ENCODE measurements around the gene CENPO. TPM values are rescaled to one million over a fixed set of nuclear protein-coding genes. Genes with fewer than 3 reads are reported as not detected.

Gene CENPO
- total RNA-seq, 1 donor from 2014 or later = 1.6 TPM

GRCh38 chr2:24859968-24860600 lies 66.9 kb downstream of the CENPO start:
- no peak overlapping the region for H3K4me3 ChIP-seq (ENCODE audit: low read depth, low read length)
- DNase-seq (ENCODE audit: low read depth) (no peak), FAIRE-seq (no peak)
- H3K36me3 ChIP-seq (ENCODE audit: control insufficient read depth, insufficient read depth, low read length) = no peaks in the 10 kb centered on the region
- TF ChIP-seq CTCF (IDR thresholded peaks at IDR 0.05; ENCODE audit: insufficient read depth, low read length, severe bottlenecking) = no peak
- no peaks in the 10 kb centered on the region for H3K27me3 ChIP-seq (ENCODE audit: control insufficient read depth, insufficient read depth, low read length)

- TF ChIP-seq CTCF (IDR thresholded peaks at IDR 0.05; ENCODE audit: insufficient read depth, low read length, severe bottlenecking) = no peak
- DNase-seq (ENCODE audit: low read depth) = no peak
- no peaks in the 10 kb centered on the region for H3K36me3 ChIP-seq (ENCODE audit: control insufficient read depth, insufficient read depth, low read length)
- H3K27me3 ChIP-seq (ENCODE audit: control insufficient read depth, insufficient read depth, low read length) = no peaks in the 10 kb centered on the region
- no peak overlapping the region for H3K4me3 ChIP-seq (ENCODE audit: low read depth, low read length)
- no peak for FAIRE-seq
Observed at GRCh38 chr2:24860631-24861030, 67.4 kb downstream of the CENPO start.

GRCh38 chr2:24861500-24861899 lies 68.3 kb downstream of the CENPO start:
- no peak for DNase-seq (ENCODE audit: low read depth)
- TF ChIP-seq CTCF (IDR thresholded peaks at IDR 0.05; ENCODE audit: insufficient read depth, low read length, severe bottlenecking) = no peak
- Histone ChIP-seq H3K4me3 (ENCODE audit: low read depth, low read length) (no peak overlapping the region), H3K36me3 (ENCODE audit: control insufficient read depth, insufficient read depth, low read length) (no peaks in the 10 kb centered on the region), H3K27me3 (ENCODE audit: control insufficient read depth, insufficient read depth, low read length) (no peaks in the 10 kb centered on the region)
- no peak for FAIRE-seq

- DNase-seq (ENCODE audit: low read depth) = no peak
- FAIRE-seq = no peak
Observed at GRCh38 chr2:24863641-24864040, 70.4 kb downstream of the CENPO start.

GRCh38 chr2:24866946-24867345 lies 73.7 kb downstream of the CENPO start:
- DNase-seq (ENCODE audit: low read depth) = no peak
- H3K27me3 ChIP-seq (ENCODE audit: control insufficient read depth, insufficient read depth, low read length) = no peaks in the 10 kb centered on the region
- no peak overlapping the region for H3K4me3 ChIP-seq (ENCODE audit: low read depth, low read length)
- H3K36me3 ChIP-seq (ENCODE audit: control insufficient read depth, insufficient read depth, low read length) = no peaks in the 10 kb centered on the region
- no peak for TF ChIP-seq CTCF (IDR thresholded peaks at IDR 0.05; ENCODE audit: insufficient read depth, low read length, severe bottlenecking)
- FAIRE-seq = no peak

More at GRCh38 chr2:24863641-24864040, 70.4 kb downstream of the CENPO start:
- Histone ChIP-seq H3K4me3 (ENCODE audit: low read depth, low read length) (no peak overlapping the region), H3K36me3 (ENCODE audit: control insufficient read depth, insufficient read depth, low read length) (no peaks in the 10 kb centered on the region), H3K27me3 (ENCODE audit: control insufficient read depth, insufficient read depth, low read length) (no peaks in the 10 kb centered on the region)
- no peak for TF ChIP-seq CTCF (IDR thresholded peaks at IDR 0.05; ENCODE audit: insufficient read depth, low read length, severe bottlenecking)

- FAIRE-seq (no peak), DNase-seq (ENCODE audit: low read depth) (no peak)
- no peak for TF ChIP-seq CTCF (IDR thresholded peaks at IDR 0.05; ENCODE audit: insufficient read depth, low read length, severe bottlenecking)
- no peaks in the 10 kb centered on the region for H3K36me3 ChIP-seq (ENCODE audit: control insufficient read depth, insufficient read depth, low read length)
- no peak overlapping the region for H3K4me3 ChIP-seq (ENCODE audit: low read depth, low read length)
- no peaks in the 10 kb centered on the region for H3K27me3 ChIP-seq (ENCODE audit: control insufficient read depth, insufficient read depth, low read length)
Observed at GRCh38 chr2:24870440-24870839, 77.2 kb downstream of the CENPO start.
